K562 (cell line): ENCODE results near the gene PPM1N. TPM values are rescaled to one million over a fixed set of nuclear protein-coding genes. Genes with fewer than 3 reads are reported as not detected.

Experiments
- BRF1 ChIP-seq: IDR thresholded peaks from 3 replicates; pipeline ENCODE4 v1.6.1; 2011; ENCODE audit warnings: borderline replicate concordance, mild to moderate bottlenecking; ENCODE audit not compliant: insufficient read length; ENCODE audit errors: extremely low read depth
- ELK3 ChIP-seq: fragments of 450-650 bp; formaldehyde crosslinking; IDR thresholded peaks from 2 replicates; pipeline ENCODE4 v1.4.0; 2020; ENCODE audit warnings: mild to moderate bottlenecking
- GMEB1 ChIP-seq: fragments of 250-450 bp; sonication (Bioruptor Pico); IDR thresholded peaks from 2 replicates; pipeline ENCODE4 v1.4.0; 2020; ENCODE audit warnings: mild to moderate bottlenecking
- HMG20A ChIP-seq: fragments of 450-650 bp; formaldehyde crosslinking; conservative IDR thresholded peaks from 2 replicates; pipeline ENCODE4 v1.4.0; 2020; ENCODE audit warnings: mild to moderate bottlenecking, mixed read lengths
- HNRNPK ChIP-seq: fragments of 200-400 bp; formaldehyde crosslinking; IDR thresholded peaks from one replicate; pipeline ENCODE4 v1.6.1; 2018; ENCODE audit warnings: mild to moderate bottlenecking, low read depth, low read length; ENCODE audit not compliant: poor library complexity, severe bottlenecking
- HSF4 ChIP-seq: fragments of 250-450 bp; sonication (Bioruptor Pico); IDR thresholded peaks from 2 replicates; pipeline ENCODE4 v2.1.2; 2022; ENCODE audit warnings: mild to moderate bottlenecking, moderate library complexity, borderline replicate concordance
- KDM4B ChIP-seq, 2 experiments: fragments of 450-650 bp in 1 of 2; sonication (generic) in 1 of 2; IDR thresholded peaks; 2 replicates each; pipeline ENCODE4 v1.6.1; 2016 to 2017; ENCODE audit warnings: borderline replicate concordance in 2 of 2, antibody characterized with exemption in 1 of 2, low read depth in 1 of 2, mild to moderate bottlenecking in 1 of 2
- MEF2A ChIP-seq: IDR thresholded peaks from 2 replicates; pipeline ENCODE4 v1.6.1; 2011; ENCODE audit warnings: low read depth, mild to moderate bottlenecking, low read length, moderate library complexity; ENCODE audit not compliant: control insufficient read depth
- MEF2D ChIP-seq: conservative IDR thresholded peaks from 2 replicates; pipeline ENCODE4 v1.6.1; 2016; ENCODE audit warnings: low read depth, missing genetic modification characterization, missing compliant biosample characterization
- MLLT1 ChIP-seq, 2 experiments: fragments of 450-650 bp; IDR thresholded peaks; 2 replicates each; pipeline ENCODE4 v1.6.1; 2016
- MTF1 ChIP-seq: fragments of 250-450 bp; sonication (Bioruptor Pico); IDR thresholded peaks from 2 replicates; pipeline ENCODE4 v1.9.0; 2021; ENCODE audit warnings: moderate library complexity, mild to moderate bottlenecking, inconsistent platforms, borderline replicate concordance
- NFRKB ChIP-seq: fragments of 450-650 bp; IDR thresholded peaks from 2 replicates; pipeline ENCODE4 v1.6.1; 2016; ENCODE audit warnings: low read depth
- NFXL1 ChIP-seq: fragments of 450-650 bp; formaldehyde crosslinking; IDR thresholded peaks from 2 replicates; pipeline ENCODE4 v1.4.0; 2021; ENCODE audit warnings: mild to moderate bottlenecking
- NUFIP1 ChIP-seq: fragments of 450-650 bp; IDR thresholded peaks from 2 replicates; pipeline ENCODE4 v1.6.1; 2018; ENCODE audit not compliant: partially characterized antibody
- PURB ChIP-seq: sonication (generic); formaldehyde crosslinking; IDR thresholded peaks from 2 replicates; pipeline ENCODE4 v1.9.0; 2021; ENCODE audit warnings: low read depth, mild to moderate bottlenecking, missing genetic modification reagents
- ZC3H11A ChIP-seq: IDR thresholded peaks from 2 replicates; pipeline ENCODE4 v1.6.1; 2012; ENCODE audit warnings: low read depth, low read length, improper control_type of control experiment
- ZFP1 ChIP-seq: fragments of 450-650 bp; formaldehyde crosslinking; IDR thresholded peaks from 2 replicates; pipeline ENCODE4 v1.4.0; 2020; ENCODE audit warnings: mild to moderate bottlenecking, mixed read lengths
- ZNF23 ChIP-seq: fragments of 250-450 bp; sonication (Bioruptor Pico); IDR thresholded peaks from 2 replicates; pipeline ENCODE4 v1.4.0; 2020; ENCODE audit warnings: mild to moderate bottlenecking
- ZNF511 ChIP-seq: sonication (generic); formaldehyde crosslinking; IDR thresholded peaks from 2 replicates; pipeline ENCODE4 v1.8.0; 2022; ENCODE audit warnings: mild to moderate bottlenecking, missing genetic modification reagents
- ZNF830 ChIP-seq: fragments of 250-450 bp; sonication (Bioruptor Pico); IDR thresholded peaks from 2 replicates; pipeline ENCODE4 v1.5.0; 2021; ENCODE audit warnings: mild to moderate bottlenecking
- polyA plus RNA-seq, 8 experiments: library from polyadenylated mRNA; depleted of rRNA in 4 of 8; stranded (reverse) in 5 of 8; unstranded in 3 of 8; fragments of >200 nt; fragmentation: Nextera tagmentation in 2 of 8; fragmentation: Illumina TruSeq in 1 of 8; extraction: Ambion mirVana in 2 of 8; extraction: Trizol in 1 of 8; gene quantifications; 2 replicates each; pipeline versions ENCODE4 v1.2.1 to v1.2.3, GENCODE V29; 2011 to 2014; ENCODE audit warnings: inconsistent platforms in 1 of 8, missing spikeins in 1 of 8
- total RNA-seq, 7 experiments: library from RNA; depleted of rRNA in 6 of 7; stranded (reverse); fragments of >200 nt in 6 of 7; fragmentation: Illumina TruSeq in 2 of 7; extraction: Trizol in 2 of 7; gene quantifications; 2 replicates each; pipeline versions ENCODE4 v1.2.1 to v1.2.3, GENCODE V29; 2011 to 2021; ENCODE audit warnings: low replicate concordance in 1 of 7
- TF ChIP-seq, protein P1 (sequence below): fragments of 250-450 bp; sonication (Bioruptor Pico); IDR thresholded peaks from 2 replicates; pipeline ENCODE4 v1.5.0; 2020; ENCODE audit warnings: mild to moderate bottlenecking, borderline replicate concordance

The PPM1N gene
- total and polyA plus RNA-seq, 9 of the 15 experiments (the other 6 are each of a cell fraction or from before 2014, with no cell fraction given), result 4.5 to 15.6 (median 8.7) TPM

DNA sequence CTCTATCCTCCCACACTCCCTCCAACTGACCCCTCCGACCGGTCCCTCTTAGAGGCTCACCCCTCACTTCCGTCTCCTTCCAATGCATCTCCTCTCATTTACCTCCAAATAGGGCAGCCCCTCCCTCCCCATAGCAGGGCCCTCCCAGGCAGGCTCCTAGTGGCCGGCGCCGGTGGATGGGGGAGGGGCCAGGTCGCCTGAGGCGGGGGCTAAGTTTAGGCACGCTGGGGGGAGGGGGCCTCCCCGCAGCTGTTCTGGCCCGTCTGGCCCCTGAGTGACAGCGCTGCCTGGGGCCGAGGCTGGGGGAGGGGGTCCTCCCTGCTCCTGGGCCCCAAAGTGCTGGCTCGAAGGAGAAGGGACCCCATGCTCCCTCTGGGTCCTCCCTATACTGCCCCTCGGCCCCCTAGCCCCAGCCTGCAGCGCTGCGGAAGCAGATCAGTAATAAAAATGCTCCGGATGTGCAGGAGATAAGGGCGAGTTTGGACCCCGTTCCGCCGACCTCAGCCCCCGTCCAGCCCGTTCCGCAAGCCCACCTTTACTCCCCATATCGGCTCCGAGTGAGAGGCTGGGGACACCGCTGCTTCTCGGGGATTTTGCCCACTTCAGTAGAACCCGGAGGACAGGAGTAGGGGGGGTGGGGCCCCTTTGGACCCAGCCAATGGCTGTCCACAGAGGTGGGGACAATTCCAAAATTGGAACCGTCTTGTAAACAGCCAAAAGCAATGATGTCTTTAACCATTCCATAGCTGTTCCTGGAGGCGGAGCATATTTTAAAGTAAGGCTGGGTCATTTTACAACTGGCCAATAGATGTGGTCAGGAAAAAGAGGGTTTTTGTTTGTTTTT lies 5.4 kb upstream of the PPM1N start (continued):
- TF ChIP-seq PURB (CRISPR knock-in tag), result no peak
- no peak for TF ChIP-seq ZFP1 (CRISPR knock-in tag)
- no peak for TF ChIP-seq NFXL1 (CRISPR knock-in tag)
- no peak for TF ChIP-seq ZNF830
- TF ChIP-seq ZNF23 (CRISPR knock-in tag), result no peak
- TF ChIP-seq HSF4, result no peak
- TF ChIP-seq MLLT1 (IDR thresholded peaks at IDR 0.05), result no peak
- TF ChIP-seq MEF2D, result no peak
- TF ChIP-seq ZNF511 (CRISPR knock-in tag), result peak; percentile 56; the same call in 1 of the 2 replicates
- TF ChIP-seq NFRKB, result peak; percentile 70; the same call in 1 of the 2 replicates
- no peak for TF ChIP-seq BRF1
- TF ChIP-seq, protein P1, sequence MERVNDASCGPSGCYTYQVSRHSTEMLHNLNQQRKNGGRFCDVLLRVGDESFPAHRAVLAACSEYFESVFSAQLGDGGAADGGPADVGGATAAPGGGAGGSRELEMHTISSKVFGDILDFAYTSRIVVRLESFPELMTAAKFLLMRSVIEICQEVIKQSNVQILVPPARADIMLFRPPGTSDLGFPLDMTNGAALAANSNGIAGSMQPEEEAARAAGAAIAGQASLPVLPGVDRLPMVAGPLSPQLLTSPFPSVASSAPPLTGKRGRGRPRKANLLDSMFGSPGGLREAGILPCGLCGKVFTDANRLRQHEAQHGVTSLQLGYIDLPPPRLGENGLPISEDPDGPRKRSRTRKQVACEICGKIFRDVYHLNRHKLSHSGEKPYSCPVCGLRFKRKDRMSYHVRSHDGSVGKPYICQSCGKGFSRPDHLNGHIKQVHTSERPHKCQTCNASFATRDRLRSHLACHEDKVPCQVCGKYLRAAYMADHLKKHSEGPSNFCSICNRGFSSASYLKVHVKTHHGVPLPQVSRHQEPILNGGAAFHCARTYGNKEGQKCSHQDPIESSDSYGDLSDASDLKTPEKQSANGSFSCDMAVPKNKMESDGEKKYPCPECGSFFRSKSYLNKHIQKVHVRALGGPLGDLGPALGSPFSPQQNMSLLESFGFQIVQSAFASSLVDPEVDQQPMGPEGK (CRISPR knock-in tag), result no peak
- TF ChIP-seq ZC3H11A, result no peak
- TF ChIP-seq GMEB1 (CRISPR knock-in tag), result no peak
- peak; percentile 28; the same call in 1 of the 2 replicates for TF ChIP-seq MEF2A
- no peak for TF ChIP-seq HMG20A
- no peak for TF ChIP-seq MTF1 (CRISPR knock-in tag)
- no peak for TF ChIP-seq ELK3 (CRISPR knock-in tag)
- TF ChIP-seq HNRNPK, result no peak
- TF ChIP-seq KDM4B (IDR thresholded peaks at IDR 0.05; ENCODE audit: borderline replicate concordance in 2 of 2, low read depth in 1 of 2), result peak in 1 of 2 experiments; percentile 33; a peak in 1 of 4 replicates
- TF ChIP-seq NUFIP1, result no peak
